ENCODE measurements around the gene SNAI3.

SNAI3 gene

DNA sequence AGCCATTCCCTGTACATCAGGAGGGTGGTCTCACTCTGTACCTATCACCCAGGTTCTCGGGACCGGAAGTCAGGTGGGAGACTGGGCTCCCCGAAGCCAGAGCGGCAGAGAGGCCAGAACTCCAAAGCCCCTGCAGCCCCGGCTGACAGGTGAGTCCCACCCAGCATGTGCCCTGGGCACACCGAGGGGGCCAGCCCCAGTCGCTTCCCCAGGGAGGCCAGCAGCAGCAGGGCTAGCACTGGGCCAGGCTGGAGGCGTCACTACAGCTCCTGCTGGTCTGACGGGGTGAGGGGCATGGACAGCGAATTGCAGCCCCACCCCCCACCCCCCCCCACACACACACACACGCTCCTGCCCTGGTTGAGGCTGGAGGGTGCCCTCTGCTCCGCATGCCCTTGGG lies 55.9 kb downstream of the SNAI3 start:
- H3K36me3 Mint-ChIP-seq (ENCODE audit: low read depth), result peaks cover 22% of the 10 kb centered on the region

DNA sequence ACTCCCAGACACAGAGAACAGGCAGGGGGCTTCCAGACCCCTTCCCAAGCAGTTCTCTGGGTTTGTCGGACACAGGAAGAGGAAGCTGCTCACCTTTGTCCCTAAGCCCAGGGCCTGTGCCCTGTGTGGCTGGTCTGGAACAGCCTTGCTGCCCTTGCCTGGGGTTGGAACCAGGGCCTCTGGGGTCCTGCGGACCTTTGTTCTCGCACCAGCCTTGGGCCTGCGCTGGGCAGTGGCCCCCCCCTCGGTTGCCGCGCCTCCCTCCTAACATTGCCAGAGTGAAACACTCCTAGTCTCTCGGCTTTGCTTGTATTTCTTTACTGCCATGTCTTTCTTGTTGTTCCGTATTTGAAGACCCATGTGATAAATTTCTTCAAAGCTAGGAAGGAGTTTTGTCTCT lies 56.5 kb downstream of the SNAI3 start:
- no peak overlapping the region for H3K27ac Mint-ChIP-seq
- no peak for DNase-seq
- peaks cover 24% of the 10 kb centered on the region for H3K36me3 Mint-ChIP-seq (ENCODE audit: low read depth)
- no peaks in the 10 kb centered on the region for H3K9me3 Mint-ChIP-seq
- no peak overlapping the region for H3K4me3 Mint-ChIP-seq
- H3K4me1 Mint-ChIP-seq, result peaks cover 18% of the 10 kb centered on the region
- ATAC-seq, result no peak
- H3K27me3 Mint-ChIP-seq, result no peaks in the 10 kb centered on the region

More for the DNA sequence above, 55.9 kb downstream of the SNAI3 start:
- H3K27me3 Mint-ChIP-seq, result no peaks in the 10 kb centered on the region
- DNase-seq (no peak), ATAC-seq (no peak)
- H3K9me3 Mint-ChIP-seq, result no peaks in the 10 kb centered on the region
- H3K4me3 Mint-ChIP-seq, result no peak overlapping the region
- H3K27ac Mint-ChIP-seq, result no peak overlapping the region
- H3K4me1 Mint-ChIP-seq, result peaks cover 23% of the 10 kb centered on the region

DNA sequence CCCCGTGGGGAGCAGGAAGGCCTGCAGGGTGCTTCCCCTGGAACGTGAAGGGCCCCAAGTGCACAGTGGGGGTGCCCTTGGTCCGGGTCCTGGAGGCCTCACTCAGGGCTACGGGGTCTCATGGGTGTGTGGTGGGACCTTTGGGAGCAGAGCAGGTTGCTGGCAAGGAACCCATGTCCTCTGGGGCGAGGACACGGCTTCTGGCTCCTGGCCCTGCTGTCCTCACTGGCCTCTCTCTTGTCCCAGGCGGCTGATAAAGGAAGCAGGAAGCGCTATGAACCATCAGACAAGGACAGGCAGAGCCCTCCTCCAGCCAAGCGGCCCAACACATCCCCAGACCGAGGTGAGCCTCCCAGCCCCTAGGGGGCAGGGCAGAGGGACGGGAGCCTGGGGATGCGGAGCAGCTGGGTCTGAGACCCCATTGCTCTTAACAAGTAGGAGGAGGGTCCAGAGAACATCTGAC lies 57.8 kb downstream of the SNAI3 start:
- DNase-seq (no peak), ATAC-seq (no peak)
- Mint-ChIP-seq H3K27ac (no peak overlapping the region), H3K27me3 (no peaks in the 10 kb centered on the region), H3K4me1 (peaks cover 8% of the 10 kb centered on the region), H3K4me3 (no peak overlapping the region), H3K9me3 (no peaks in the 10 kb centered on the region), H3K36me3 (ENCODE audit: low read depth) (peaks cover 25% of the 10 kb centered on the region)
